MM.1S (cell line): ENCODE results near the gene DDR1.

Experiments
- DNase-seq: peaks from one replicate; pipeline ENCODE4 v3.0.0-alpha.2; 2015
- H2AFZ ChIP-seq: fragments of 300-600 bp; sonication (generic); 2 replicates; pipeline ENCODE4 v1.6.0; 2016; ENCODE audit warnings: antibody characterized with exemption, low read length
- H3F3A ChIP-seq: fragments of 300-600 bp; sonication (generic); 2 replicates; pipeline ENCODE4 v1.6.1; 2016; ENCODE audit warnings: mild to moderate bottlenecking, antibody characterized with exemption, low read length, moderate library complexity, mixed read lengths; ENCODE audit not compliant: insufficient read depth
- H3K27ac ChIP-seq: fragments of 300-600 bp; sonication (generic); 2 replicates; pipeline ENCODE4 v1.5.1; 2016; ENCODE audit warnings: mild to moderate bottlenecking, low read length
- H3K27me3 ChIP-seq: fragments of 300-600 bp; sonication (generic); replicated peaks from 2 replicates; pipeline ENCODE4 v1.6.0; 2016; ENCODE audit warnings: low read length; ENCODE audit not compliant: insufficient read depth
- H3K36me3 ChIP-seq: fragments of 300-600 bp; sonication (generic); replicated peaks from 2 replicates; pipeline ENCODE4 v1.6.1; 2016; ENCODE audit warnings: mild to moderate bottlenecking, low read length, mixed read lengths; ENCODE audit not compliant: insufficient read depth
- H3K4me1 ChIP-seq: fragments of 300-600 bp; sonication (generic); 2 replicates; pipeline ENCODE4 v1.6.1; 2016; ENCODE audit warnings: low read length, mixed read lengths
- H3K4me2 ChIP-seq: fragments of 300-600 bp; sonication (generic); 2 replicates; pipeline ENCODE4 v1.6.0; 2016; ENCODE audit warnings: low read depth, low read length
- H3K4me3 ChIP-seq: fragments of 300-600 bp; sonication (generic); 2 replicates; pipeline ENCODE4 v1.5.1; 2016; ENCODE audit warnings: low read length, mixed read lengths
- H3K79me2 ChIP-seq: fragments of 300-600 bp; sonication (generic); 2 replicates; pipeline ENCODE4 v1.6.1; 2016; ENCODE audit warnings: mixed run types, low read length, mixed read lengths
- H3K9ac ChIP-seq: fragments of 300-600 bp; sonication (generic); 2 replicates; pipeline ENCODE4 v1.6.1; 2016; ENCODE audit warnings: low read length, mixed read lengths
- H3K9me2 ChIP-seq: fragments of 300-600 bp; sonication (generic); replicated peaks from 2 replicates; pipeline ENCODE4 v1.6.1; 2016; ENCODE audit warnings: mild to moderate bottlenecking, low read length, mixed read lengths; ENCODE audit not compliant: insufficient read depth
- H3K9me3 ChIP-seq: fragments of 300-600 bp; sonication (generic); replicated peaks from 2 replicates; pipeline ENCODE4 v1.6.1; 2016; ENCODE audit warnings: mild to moderate bottlenecking, low read length, mixed read lengths; ENCODE audit not compliant: insufficient read depth
- H4K20me1 ChIP-seq: fragments of 300-600 bp; sonication (generic); 2 replicates; pipeline ENCODE4 v1.6.1; 2016; ENCODE audit warnings: mild to moderate bottlenecking, low read length, moderate library complexity, mixed read lengths; ENCODE audit not compliant: insufficient read depth
- CTCF ChIP-seq: fragments of 300-600 bp; sonication (generic); IDR thresholded peaks from 2 replicates; pipeline ENCODE4 v1.5.1; 2016; ENCODE audit warnings: antibody characterized with exemption, low read length, mixed read lengths
- EZH2 ChIP-seq: fragments of 300-600 bp; sonication (generic); optimal IDR thresholded peaks from 2 replicates; pipeline ENCODE3; 2017; ENCODE audit warnings: low read depth, mild to moderate bottlenecking, antibody characterized with exemption, low read length, mixed read lengths
- EZH2phosphoT487 ChIP-seq: fragments of 300-600 bp; sonication (generic); IDR thresholded peaks from 2 replicates; pipeline ENCODE4 v1.6.1; 2018; ENCODE audit warnings: antibody characterized with exemption, low read length

Gene DDR1

GRCh38 chr6:30893001-30893591 lies 8.8 kb downstream of the DDR1 start:
- no peaks in the 10 kb centered on the region for H3K36me3 ChIP-seq

GRCh38 chr6:30893666-30894065 lies 9.3 kb downstream of the DDR1 start:
- H3K4me3 ChIP-seq = no peak overlapping the region

More at GRCh38 chr6:30893001-30893591, 8.8 kb downstream of the DDR1 start:
- no peak overlapping the region for H3K27ac ChIP-seq
- H3K4me3 ChIP-seq = no peak overlapping the region
- no peaks in the 10 kb centered on the region for H3K4me1 ChIP-seq
- H2AFZ ChIP-seq = no peak overlapping the region
- H3K79me2 ChIP-seq = no peaks in the 10 kb centered on the region
- H3K4me2 ChIP-seq = no peak overlapping the region
- H4K20me1 ChIP-seq = no peaks in the 10 kb centered on the region
- no peaks in the 10 kb centered on the region for H3F3A ChIP-seq
- peaks cover 81% of the 10 kb centered on the region for H3K27me3 ChIP-seq
- H3K9me2 ChIP-seq = no peaks in the 10 kb centered on the region
- no peak for DNase-seq
- H3K9ac ChIP-seq = no peak overlapping the region
- TF ChIP-seq CTCF (no peak), EZH2phosphoT487 (no peak), EZH2 (no peak)
- no peaks in the 10 kb centered on the region for H3K9me3 ChIP-seq

GRCh38 chr6:30894381-30894780 lies 10.1 kb downstream of the DDR1 start:
- Histone ChIP-seq H3K4me3 (no peak overlapping the region), H3K36me3 (no peaks in the 10 kb centered on the region), H3K79me2 (no peaks in the 10 kb centered on the region), H3K9ac (no peak overlapping the region), H3K4me2 (no peak overlapping the region), H3K27me3 (peaks cover 94% of the 10 kb centered on the region), H4K20me1 (no peaks in the 10 kb centered on the region), H2AFZ (no peak overlapping the region), H3K9me2 (no peaks in the 10 kb centered on the region), H3K9me3 (no peaks in the 10 kb centered on the region), H3F3A (no peaks in the 10 kb centered on the region), H3K27ac (no peak overlapping the region), H3K4me1 (no peaks in the 10 kb centered on the region)
- DNase-seq = no peak
- no peak for TF ChIP-seq CTCF
- no peak for TF ChIP-seq EZH2phosphoT487
- no peak for TF ChIP-seq EZH2

More at GRCh38 chr6:30893666-30894065, 9.3 kb downstream of the DDR1 start:
- Histone ChIP-seq H3K79me2 (no peaks in the 10 kb centered on the region), H3K36me3 (no peaks in the 10 kb centered on the region), H3K9me3 (no peaks in the 10 kb centered on the region), H2AFZ (no peak overlapping the region), H3K9ac (no peak overlapping the region), H4K20me1 (no peaks in the 10 kb centered on the region), H3K27me3 (peaks cover 87% of the 10 kb centered on the region), H3K4me1 (no peaks in the 10 kb centered on the region), H3F3A (no peaks in the 10 kb centered on the region), H3K9me2 (no peaks in the 10 kb centered on the region), H3K27ac (no peak overlapping the region), H3K4me2 (no peak overlapping the region)
- no peak for DNase-seq
- TF ChIP-seq EZH2 = no peak
- no peak for TF ChIP-seq CTCF
- no peak for TF ChIP-seq EZH2phosphoT487
